Measurements from ENCODE around the gene CACNA1H. TPM values are rescaled to one million over a fixed set of nuclear protein-coding genes. Genes with fewer than 3 reads are reported as not detected.

Gene CACNA1H
- total RNA-seq: 13.0 and 14.9 TPM in 2 replicates

DNA sequence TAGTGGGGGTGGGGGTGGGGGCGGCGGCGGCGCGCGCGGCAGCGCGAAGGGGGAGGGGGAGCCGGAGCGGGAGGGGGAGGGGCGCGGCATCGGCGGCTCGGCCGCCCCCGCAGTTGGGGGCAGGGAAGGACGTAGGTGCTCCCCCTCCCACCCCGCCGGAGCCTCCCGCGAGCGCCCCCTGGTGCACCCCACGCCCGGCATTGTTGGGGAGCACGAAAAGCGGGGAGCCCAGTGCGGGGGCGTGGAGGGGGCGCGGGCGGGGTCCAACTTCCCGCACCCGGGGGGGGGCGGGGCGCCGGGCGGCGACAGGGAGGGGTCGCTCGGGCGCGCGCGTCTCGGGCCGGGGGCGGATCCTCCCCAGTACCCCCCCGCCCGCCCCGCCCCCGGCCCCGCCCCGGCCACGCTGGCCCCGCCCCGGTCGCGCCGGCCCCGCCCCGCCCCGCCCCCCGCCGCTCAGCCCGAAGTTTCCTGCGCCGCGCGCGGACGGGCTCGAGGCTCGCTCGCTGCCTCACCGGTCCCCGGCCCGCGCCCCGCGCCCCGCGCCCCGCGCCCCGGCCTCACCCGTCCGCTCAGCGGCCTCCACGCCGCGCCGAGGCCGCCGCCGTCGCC lies at the start of gene CACNA1H:
CACNA1H (plus strand) TSS at position 456 of the 609 bp plus-strand sequence. CDS start 632 bp downstream, outside the sequence.

GRCh38 chr16:1225051-1225451 lies 72.1 kb downstream of the CACNA1H start, which contains the start of gene TPSG1:
TPSG1 (minus strand) TSS chr16:1225268; CDS start chr16:1225252, 16 bp downstream.

GRCh38 chr16:1230084-1230470 lies 77.2 kb downstream of the CACNA1H start, which contains the start of gene TPSB2:
TPSB2 (minus strand) TSS chr16:1230184; CDS start chr16:1229951, 233 bp downstream.

GRCh38 chr16:1240436-1240835 lies 87.5 kb downstream of the CACNA1H start, which contains the start of gene TPSAB1:
TPSAB1 (plus strand) TSS chr16:1240705; CDS start chr16:1240939, 234 bp downstream.

GRCh38 chr16:1255276-1256122 lies 102.6 kb downstream of the CACNA1H start, which contains the start of gene TPSD1:
TPSD1 (plus strand) TSS chr16:1256069; CDS start chr16:1256281, 212 bp downstream.

Other genes with a start within 250 kb of the CACNA1H start
- gene LMF1, start 182.1 kb upstream of the CACNA1H start, total RNA-seq: 15.0 and 28.2 TPM in 2 replicates
- gene SOX8, start 171.3 kb upstream of the CACNA1H start, total RNA-seq: 0.28 and 0.77 TPM in 2 replicates
- not detected in 2 replicates for gene SSTR5, start 80.4 kb upstream of the CACNA1H start, total RNA-seq
- gene C1QTNF8, start 56.9 kb upstream of the CACNA1H start, total RNA-seq: not detected in 2 replicates
- gene TPSG1, start 72.2 kb downstream of the CACNA1H start, total RNA-seq: not detected in 2 replicates
- gene TPSB2, start 77.1 kb downstream of the CACNA1H start, total RNA-seq: not detected in 2 replicates
- not detected in 2 replicates for gene TPSAB1, start 87.6 kb downstream of the CACNA1H start, total RNA-seq
- not detected in 2 replicates for gene TPSD1, start 103.0 kb downstream of the CACNA1H start, total RNA-seq
- gene UBE2I, start 156.5 kb downstream of the CACNA1H start, total RNA-seq: 45.4 and 62.9 TPM in 2 replicates
- 0.38 and 0.56 TPM in 2 replicates for gene BAIAP3, start 180.5 kb downstream of the CACNA1H start, total RNA-seq
- 60.6 and 112 TPM in 2 replicates for gene TSR3, start 198.8 kb downstream of the CACNA1H start, total RNA-seq
- gene GNPTG, start 198.8 kb downstream of the CACNA1H start, total RNA-seq: 23.6 and 69.1 TPM in 2 replicates